Kidney (tissue), 14 donors: ENCODE data around the gene MPZL1. TPM values are rescaled to one million over a fixed set of nuclear protein-coding genes. Genes with fewer than 3 reads are reported as not detected.
"Not testable (repeated sequence)": the region's sequence is repeated elsewhere in the genome, so short reads cannot be mapped to it uniquely, and the experiment has no call there.

Experiments used
- DNase-seq, 5 donors: peaks; one replicate each; pipeline ENCODE4 v3.0.0-alpha.2; 2013 to 2020
- FAIRE-seq: peaks from 2 replicates; lab custom pipeline; 2012; peaks lifted over from hg19 to GRCh38; lab: Jason Lieb, UNC
- H3K27ac ChIP-seq, 2 donors: one replicate each; pipeline ENCODE4 v1.7.0; 2013; ENCODE audit warnings: low read depth in 2 of 2, low read length in 2 of 2, inconsistent platforms in 1 of 2
- H3K27me3 ChIP-seq: one replicate; pipeline ENCODE4 v1.7.1; 2013; ENCODE audit warnings: low read length, inconsistent platforms; ENCODE audit not compliant: control insufficient read depth, insufficient read depth
- H3K36me3 ChIP-seq, 3 donors: one replicate each; pipeline versions ENCODE4 v1.7.0 to v1.7.1; 2013; ENCODE audit warnings: low read length in 3 of 3, control low read depth in 1 of 3, inconsistent platforms in 1 of 3; ENCODE audit not compliant: insufficient read depth in 3 of 3, control insufficient read depth in 2 of 3
- H3K4me1 ChIP-seq, 3 donors: one replicate each; pipeline versions ENCODE4 v1.7.0 to v1.7.1; 2013; ENCODE audit warnings: low read length in 3 of 3, inconsistent platforms in 1 of 3, low read depth in 1 of 3; ENCODE audit not compliant: control insufficient read depth in 2 of 3, insufficient read depth in 2 of 3
- H3K4me3 ChIP-seq, 3 donors: one replicate each; pipeline versions ENCODE4 v1.7.0 to v1.8.1; 2013; ENCODE audit warnings: low read length in 3 of 3, control low read depth in 1 of 3, inconsistent platforms in 1 of 3
- H3K9ac ChIP-seq, 3 donors: one replicate each; pipeline versions ENCODE4 v1.7.0 to v1.7.1; 2013; ENCODE audit warnings: low read length in 3 of 3, control low read depth in 1 of 3, inconsistent platforms in 1 of 3
- H3K9me3 ChIP-seq, 3 donors: one replicate each; pipeline versions ENCODE4 v1.7.0 to v1.7.1; 2013; ENCODE audit warnings: low read length in 3 of 3, control low read depth in 1 of 3, inconsistent platforms in 1 of 3; ENCODE audit not compliant: control insufficient read depth in 2 of 3, insufficient read depth in 1 of 3
- CTCF ChIP-seq: IDR thresholded peaks from 3 replicates; pipeline ENCODE4 v1.5.1; 2012; ENCODE audit warnings: mild to moderate bottlenecking, moderate library complexity, borderline replicate concordance; ENCODE audit not compliant: insufficient read depth; ENCODE audit errors: extremely low read depth
- intact Hi-C: fragments of 100-400 bp; cut with DNase I; formaldehyde crosslinking; loops from one replicate; pipeline ENCODE4 v1.11.1; 2022
- polyA plus RNA-seq: library from polyadenylated mRNA; stranded (reverse); fragments of 350-450 nt; fragmentation: Illumina TruSeq; extraction: RNeasy Lipid Tissue Mini Kit (QIAGEN cat#74804); gene quantifications from one replicate; pipeline ENCODE4 v1.2.3, GENCODE V29; 2014; ENCODE audit warnings: low read depth, low replicate concordance; ENCODE audit not compliant: insufficient read depth
- total RNA-seq: library from RNA; stranded (reverse); fragmentation: NEBNext Ultra II Directional; extraction: Animal tissue kit (Norgen Biotek cat#: 25700); gene quantifications from one replicate; pipeline ENCODE4 v1.2.1, GENCODE V29; 2021
- donor health status: control.
- donor health status: control.
- donor health status: control.
- donor health status: control.
- donor health status: control.
- donor health status: DM: yes; HTN: yes; CAD: no.
- donor health status: Normal renal cell carcinoma (clear cell type).

MPZL1 gene
- total and polyA plus RNA-seq, 2 donors from 2014 or later: 42.1 to 98.3 TPM

DNA sequence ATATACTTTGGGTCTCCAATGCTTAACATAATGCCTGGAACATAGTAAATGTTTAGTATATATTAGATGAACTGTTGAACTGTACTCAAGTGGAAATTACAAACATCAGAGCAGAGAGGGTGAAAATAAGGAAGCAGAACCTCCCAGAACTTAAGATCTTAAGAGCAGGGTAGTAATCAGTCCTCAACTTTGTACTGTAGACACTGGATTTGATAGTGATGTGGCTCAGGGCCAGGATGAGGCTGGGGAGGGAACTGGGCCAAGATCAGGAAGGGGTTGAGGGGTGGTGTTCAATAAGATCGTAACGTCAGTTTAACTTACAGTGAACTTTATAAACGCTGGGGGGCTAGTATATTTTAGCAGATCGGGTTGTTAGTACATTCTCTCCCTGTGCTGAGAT, 15.4 kb downstream of the MPZL1 start:
- intact Hi-C loops: no loop called here
- H3K9ac ChIP-seq: no peak overlapping the region
- H3K9me3 ChIP-seq: no peaks in the 10 kb centered on the region
- no peak for DNase-seq
- TF ChIP-seq CTCF: no peak
- H3K4me3 ChIP-seq: no peak overlapping the region
- H3K27me3 ChIP-seq: no peaks in the 10 kb centered on the region
- H3K4me1 ChIP-seq: peaks cover 0 to 5% (median 0%) of the 10 kb centered on the region in 3 donors
- H3K36me3 ChIP-seq: no peaks in the 10 kb centered on the region
- no peak overlapping the region for H3K27ac ChIP-seq
- FAIRE-seq: no peak

DNA sequence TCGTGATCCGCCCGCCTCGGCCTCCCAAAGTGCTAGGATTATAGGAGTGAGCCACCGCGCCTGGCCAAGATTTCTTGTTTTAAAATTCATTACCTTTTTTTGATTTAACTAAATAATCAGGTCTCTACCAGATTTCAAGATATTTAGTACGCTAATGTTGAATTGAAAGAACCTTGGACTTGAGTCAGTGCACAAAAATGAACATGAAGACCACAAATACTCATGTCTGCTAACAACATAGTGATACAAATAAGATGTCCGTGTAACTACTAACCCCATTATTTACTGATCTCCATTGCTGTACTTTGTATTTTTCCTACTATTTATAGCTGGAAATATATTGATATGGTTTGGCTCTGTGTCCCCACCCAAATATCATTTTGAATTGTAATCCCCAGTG, 16.4 kb downstream of the MPZL1 start:
- TF ChIP-seq CTCF: no peak
- Histone ChIP-seq H3K4me3 (no peak overlapping the region), H3K27ac (no peak overlapping the region), H3K4me1 (peaks cover 0 to 5% (median 0%) of the 10 kb centered on the region in 3 donors), H3K9ac (no peak overlapping the region), H3K9me3 (no peaks in the 10 kb centered on the region), H3K36me3 (no peaks in the 10 kb centered on the region), H3K27me3 (no peaks in the 10 kb centered on the region)
- DNase-seq (no peak), FAIRE-seq (no peak)
- intact Hi-C loops: no loop called here

- no peaks in the 10 kb centered on the region for H3K27me3 ChIP-seq
- intact Hi-C loops: no loop called here
- no peak overlapping the region for H3K9ac ChIP-seq
- H3K27ac ChIP-seq: no peak overlapping the region
- no peaks in the 10 kb centered on the region for H3K9me3 ChIP-seq
- peaks cover 0 to 5% (median 0%) of the 10 kb centered on the region in 3 donors for H3K4me1 ChIP-seq
- FAIRE-seq (no peak), DNase-seq (no peak)
- no peak for TF ChIP-seq CTCF
- H3K4me3 ChIP-seq: no peak overlapping the region
- H3K36me3 ChIP-seq: no peaks in the 10 kb centered on the region
These were observed 18.0 kb downstream of the MPZL1 start for GRCh38 chr1:167739752-167740151.

DNA sequence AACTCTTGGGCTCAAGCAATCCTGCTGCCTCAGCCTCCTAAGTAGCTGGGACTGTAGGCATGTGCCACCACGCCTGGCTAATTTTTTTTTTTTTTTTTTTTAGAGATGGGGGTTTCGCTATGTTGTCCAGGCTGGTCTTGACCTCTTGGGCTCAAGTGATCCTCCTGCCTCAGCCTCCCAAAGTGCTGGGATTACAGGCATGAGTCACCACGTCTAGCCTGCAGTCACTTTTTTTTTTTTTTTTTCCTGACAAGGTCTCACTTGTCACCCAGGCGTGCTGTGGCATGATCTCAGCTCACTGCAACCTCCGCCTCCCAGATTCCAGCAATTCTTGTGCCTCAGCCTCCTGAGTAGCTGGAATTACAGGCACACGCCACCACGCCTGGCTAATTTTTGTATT, 19.3 kb downstream of the MPZL1 start:
- FAIRE-seq, H3K27me3 ChIP-seq, H3K4me3 ChIP-seq, intact Hi-C loops, H3K9me3 ChIP-seq, H3K27ac ChIP-seq, H3K9ac ChIP-seq, H3K4me1 ChIP-seq, DNase-seq, H3K36me3 ChIP-seq: not testable (repeated sequence)

- H3K4me1 ChIP-seq, H3K27me3 ChIP-seq, H3K36me3 ChIP-seq, H3K9me3 ChIP-seq, FAIRE-seq, H3K4me3 ChIP-seq, H3K9ac ChIP-seq, DNase-seq, intact Hi-C loops, H3K27ac ChIP-seq: not testable (repeated sequence)
These were observed 20.7 kb downstream of the MPZL1 start for GRCh38 chr1:167742392-167743057.
